ENCODE measurements around the gene SLIT3.

Gene SLIT3

DNA sequence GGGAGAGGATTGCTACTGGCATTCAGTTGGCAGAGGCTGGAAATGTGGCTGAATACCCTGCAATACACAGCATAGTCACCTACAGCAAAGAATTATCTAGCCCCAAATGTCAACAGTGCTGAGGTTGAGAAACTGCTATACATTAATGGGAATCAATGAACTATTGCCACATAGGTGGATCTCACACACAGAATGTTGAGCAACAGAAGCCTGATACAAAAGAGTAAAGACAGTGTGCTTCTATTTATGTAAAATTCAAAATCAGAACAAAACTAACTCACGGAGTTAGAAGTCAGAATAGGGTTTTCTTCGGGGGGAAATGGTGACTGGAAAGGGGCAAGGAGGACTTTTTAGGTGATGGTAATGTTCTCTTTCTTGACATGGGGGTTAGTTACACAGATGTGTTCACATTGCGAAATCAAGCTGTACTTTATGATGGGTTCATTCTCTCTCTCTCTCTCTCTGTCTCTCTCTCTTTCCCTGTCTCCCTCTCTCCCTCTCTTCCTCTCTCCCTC, 676.0 kb downstream of the SLIT3 start:
- Histone ChIP-seq H3K27me3 (no peaks in the 10 kb centered on the region), H3K4me3 (ENCODE audit: low read depth, low read length) (no peak overlapping the region), H3K36me3 (no peaks in the 10 kb centered on the region), H3K9me3 (no peaks in the 10 kb centered on the region), H3K4me1 (no peaks in the 10 kb centered on the region)
- no peak for DNase-seq
- TF ChIP-seq, protein P1, sequence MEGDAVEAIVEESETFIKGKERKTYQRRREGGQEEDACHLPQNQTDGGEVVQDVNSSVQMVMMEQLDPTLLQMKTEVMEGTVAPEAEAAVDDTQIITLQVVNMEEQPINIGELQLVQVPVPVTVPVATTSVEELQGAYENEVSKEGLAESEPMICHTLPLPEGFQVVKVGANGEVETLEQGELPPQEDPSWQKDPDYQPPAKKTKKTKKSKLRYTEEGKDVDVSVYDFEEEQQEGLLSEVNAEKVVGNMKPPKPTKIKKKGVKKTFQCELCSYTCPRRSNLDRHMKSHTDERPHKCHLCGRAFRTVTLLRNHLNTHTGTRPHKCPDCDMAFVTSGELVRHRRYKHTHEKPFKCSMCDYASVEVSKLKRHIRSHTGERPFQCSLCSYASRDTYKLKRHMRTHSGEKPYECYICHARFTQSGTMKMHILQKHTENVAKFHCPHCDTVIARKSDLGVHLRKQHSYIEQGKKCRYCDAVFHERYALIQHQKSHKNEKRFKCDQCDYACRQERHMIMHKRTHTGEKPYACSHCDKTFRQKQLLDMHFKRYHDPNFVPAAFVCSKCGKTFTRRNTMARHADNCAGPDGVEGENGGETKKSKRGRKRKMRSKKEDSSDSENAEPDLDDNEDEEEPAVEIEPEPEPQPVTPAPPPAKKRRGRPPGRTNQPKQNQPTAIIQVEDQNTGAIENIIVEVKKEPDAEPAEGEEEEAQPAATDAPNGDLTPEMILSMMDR (IDR thresholded peaks at IDR 0.05; ENCODE audit: low read depth, low read length) = no peak

DNA sequence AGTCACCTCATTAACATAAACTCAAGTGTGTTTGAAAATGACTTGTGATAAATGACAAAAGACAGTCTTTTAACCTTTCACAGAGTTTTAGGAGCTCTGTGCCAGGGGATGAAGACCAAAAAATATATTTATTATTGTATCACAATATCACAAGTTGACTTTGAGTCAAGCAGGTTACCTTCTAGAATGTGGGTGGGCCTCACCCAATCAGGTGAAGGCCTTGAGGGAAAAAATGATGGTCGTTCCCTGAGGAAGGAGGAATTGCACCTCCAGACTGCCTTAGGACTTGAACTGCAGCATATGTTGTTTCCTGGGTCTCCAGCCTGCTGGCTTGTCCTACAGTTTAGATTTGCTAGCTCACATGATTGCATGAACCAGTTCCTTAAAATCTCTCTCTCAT, 680.1 kb downstream of the SLIT3 start:
- Histone ChIP-seq H3K4me3 (ENCODE audit: low read depth, low read length) (no peak overlapping the region), H3K36me3 (no peaks in the 10 kb centered on the region), H3K9me3 (no peaks in the 10 kb centered on the region), H3K27me3 (no peaks in the 10 kb centered on the region), H3K4me1 (no peaks in the 10 kb centered on the region)
- DNase-seq = no peak
- TF ChIP-seq, protein P1 (IDR thresholded peaks at IDR 0.05; ENCODE audit: low read depth, low read length) = no peak

DNA sequence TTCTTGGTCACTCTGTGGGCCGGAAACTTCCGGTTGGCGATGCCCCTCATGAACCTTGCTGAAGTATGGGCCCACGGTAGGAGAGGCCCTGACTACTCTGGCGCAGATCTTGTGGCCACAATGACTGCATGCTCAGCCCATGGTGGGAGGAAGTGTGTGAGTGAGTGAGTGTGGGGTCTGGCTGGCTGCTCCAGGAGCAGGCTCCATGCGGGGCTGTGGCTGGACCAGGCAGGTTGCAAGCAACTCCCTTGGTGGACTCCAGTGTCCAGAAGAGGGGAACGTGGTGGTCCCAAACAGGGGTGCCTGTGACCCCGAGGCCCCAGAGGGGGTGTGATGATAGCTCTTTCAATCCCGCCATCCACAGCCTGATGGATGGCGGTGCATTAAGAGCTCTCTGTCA, 686.3 kb downstream of the SLIT3 start:
- H3K4me3 ChIP-seq (ENCODE audit: low read depth, low read length) = no peak overlapping the region
- TF ChIP-seq, protein P1 (IDR thresholded peaks at IDR 0.05; ENCODE audit: low read depth, low read length) = no peak
- H3K27me3 ChIP-seq = no peaks in the 10 kb centered on the region
- no peaks in the 10 kb centered on the region for H3K9me3 ChIP-seq
- DNase-seq = no peak
- no peaks in the 10 kb centered on the region for H3K36me3 ChIP-seq
- H3K4me1 ChIP-seq = no peaks in the 10 kb centered on the region

DNA sequence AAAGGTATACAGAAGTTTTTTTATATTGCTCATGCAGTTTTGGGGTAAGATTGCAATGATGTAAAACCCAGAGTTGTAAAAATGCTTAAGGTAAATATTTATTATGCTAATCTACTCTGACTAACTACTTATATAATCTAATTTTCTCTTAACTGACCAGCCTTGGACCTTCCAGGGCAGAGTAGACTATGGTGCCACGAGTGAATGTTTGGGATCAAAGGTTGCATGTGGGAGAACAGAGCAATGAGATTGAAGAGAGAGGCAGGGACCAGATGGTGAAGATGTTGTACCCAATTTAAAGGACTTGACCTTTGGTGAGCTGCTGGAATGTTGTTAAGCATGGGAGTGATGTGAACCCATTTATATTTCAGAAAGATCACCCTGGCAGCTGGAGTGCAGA, 686.9 kb downstream of the SLIT3 start:
- no peaks in the 10 kb centered on the region for H3K36me3 ChIP-seq
- no peaks in the 10 kb centered on the region for H3K4me1 ChIP-seq
- no peak for DNase-seq
- TF ChIP-seq, protein P1 (IDR thresholded peaks at IDR 0.05; ENCODE audit: low read depth, low read length) = no peak
- H3K9me3 ChIP-seq = no peaks in the 10 kb centered on the region
- no peak overlapping the region for H3K4me3 ChIP-seq (ENCODE audit: low read depth, low read length)
- H3K27me3 ChIP-seq = no peaks in the 10 kb centered on the region

DNA sequence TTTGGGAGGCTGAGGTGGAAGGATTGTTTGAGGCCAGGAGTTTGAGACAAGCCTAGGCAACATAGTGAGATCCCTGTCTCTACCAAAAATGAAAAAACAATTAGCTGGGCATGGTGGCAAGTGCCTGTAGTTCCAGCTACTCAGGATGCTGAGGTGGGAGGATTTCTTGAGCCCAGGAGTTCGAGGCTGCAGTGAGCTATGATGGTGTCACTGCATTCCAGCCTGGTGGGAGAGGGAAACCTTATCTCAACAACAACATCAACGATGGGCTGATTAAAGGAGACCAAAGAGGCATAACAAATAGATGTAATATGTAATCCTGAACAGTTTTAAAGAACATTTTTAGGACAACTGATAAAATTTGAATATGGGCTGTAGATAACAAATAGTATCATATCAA, 687.5 kb downstream of the SLIT3 start:
- TF ChIP-seq, protein P1 (IDR thresholded peaks at IDR 0.05; ENCODE audit: low read depth, low read length) = no peak
- Histone ChIP-seq H3K27me3 (no peaks in the 10 kb centered on the region), H3K9me3 (no peaks in the 10 kb centered on the region), H3K4me3 (ENCODE audit: low read depth, low read length) (no peak overlapping the region), H3K4me1 (no peaks in the 10 kb centered on the region), H3K36me3 (no peaks in the 10 kb centered on the region)
- DNase-seq = no peak

DNA sequence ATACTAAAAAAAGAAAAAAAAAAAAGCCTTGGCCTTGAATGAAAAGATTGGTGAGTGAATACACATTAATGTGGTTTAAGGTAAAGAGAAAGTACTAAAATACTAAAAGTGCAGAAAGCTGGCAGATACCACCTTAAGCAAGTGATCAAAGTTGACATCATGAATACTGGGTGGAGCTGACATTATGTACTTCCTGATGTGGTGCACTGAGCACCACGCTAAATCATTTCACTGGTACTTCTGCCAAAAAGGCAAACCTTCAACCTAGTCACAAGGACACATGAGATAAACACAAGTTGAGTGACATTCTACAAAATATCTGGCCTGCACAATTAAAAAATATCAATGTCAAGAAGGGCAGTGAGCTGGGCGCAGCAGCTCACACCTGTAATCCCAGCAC, 687.9 kb downstream of the SLIT3 start:
- H3K27me3 ChIP-seq = no peaks in the 10 kb centered on the region
- TF ChIP-seq, protein P1 (IDR thresholded peaks at IDR 0.05; ENCODE audit: low read depth, low read length) = no peak
- no peak overlapping the region for H3K4me3 ChIP-seq (ENCODE audit: low read depth, low read length)
- no peaks in the 10 kb centered on the region for H3K4me1 ChIP-seq
- no peaks in the 10 kb centered on the region for H3K9me3 ChIP-seq
- no peaks in the 10 kb centered on the region for H3K36me3 ChIP-seq
- DNase-seq = no peak

Measured in BE2C (cell line).